GM13976 (cell line): ENCODE measurements around the gene MAP3K14.

Experiments
- DNase-seq: peaks from one replicate; pipeline ENCODE4 v3.0.0; 2012; ENCODE audit warnings: low spot score
- in situ Hi-C: fragments of 300-500 bp; cut with MboI; formaldehyde crosslinking; loops from one replicate; pipeline ENCODE4 v1.12.0; 2022; ENCODE audit warnings: low sequenced_read_pairs, mixed read lengths, inconsistent platforms; ENCODE audit not compliant: unreplicated experiment
- TF ChIP-seq, protein P1 (sequence below): IDR thresholded peaks from 2 replicates; pipeline ENCODE4 v1.5.1; 2012; ENCODE audit warnings: borderline replicate concordance, mild to moderate bottlenecking; ENCODE audit not compliant: insufficient read depth; ENCODE audit errors: extremely low read depth, missing control alignments, control extremely low read depth

Gene MAP3K14

DNA sequence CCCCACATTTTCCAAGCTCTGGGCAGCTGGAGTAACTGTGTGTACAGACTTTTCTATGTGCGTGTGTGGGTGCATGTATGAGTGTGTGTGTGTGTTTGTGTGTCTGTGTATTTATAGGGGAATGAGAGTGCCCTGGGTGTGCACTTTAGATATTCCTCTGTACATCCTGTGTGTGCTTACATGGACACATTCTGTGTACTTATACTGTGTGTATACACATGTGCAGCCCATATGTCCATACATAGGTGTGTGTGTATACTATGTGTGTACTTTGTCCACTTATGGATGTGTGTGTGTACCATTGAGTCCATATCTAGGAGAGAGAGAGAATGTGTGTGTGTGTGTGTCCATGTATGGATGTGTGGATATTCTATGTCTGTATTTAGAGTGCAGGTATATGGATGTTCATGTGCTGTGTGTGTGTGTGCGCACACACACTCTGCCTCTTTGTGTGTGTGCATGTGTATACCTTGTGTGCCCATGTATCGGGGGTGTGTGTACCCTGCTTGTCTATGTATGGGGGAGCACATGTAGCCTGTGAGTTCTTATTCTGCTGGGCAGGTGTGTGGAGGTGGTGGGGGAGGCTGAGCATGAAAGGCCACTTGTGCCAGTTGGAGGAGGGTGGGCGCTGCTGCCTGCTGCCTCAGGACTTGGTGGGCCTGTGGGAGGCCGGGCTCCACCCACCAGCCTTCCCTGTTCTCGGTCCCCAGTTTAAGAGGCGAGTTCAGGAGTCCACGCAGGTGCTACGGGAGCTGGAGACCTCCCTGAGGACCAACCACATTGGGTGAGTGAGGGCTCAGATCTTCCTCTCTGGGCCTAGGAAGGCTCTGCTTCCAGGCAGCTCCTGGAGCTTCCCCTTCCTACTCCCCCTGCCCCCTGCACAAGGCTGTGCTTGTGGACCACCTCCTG lies 84.1 kb downstream of the MAP3K14 start:
- TF ChIP-seq, protein P1, sequence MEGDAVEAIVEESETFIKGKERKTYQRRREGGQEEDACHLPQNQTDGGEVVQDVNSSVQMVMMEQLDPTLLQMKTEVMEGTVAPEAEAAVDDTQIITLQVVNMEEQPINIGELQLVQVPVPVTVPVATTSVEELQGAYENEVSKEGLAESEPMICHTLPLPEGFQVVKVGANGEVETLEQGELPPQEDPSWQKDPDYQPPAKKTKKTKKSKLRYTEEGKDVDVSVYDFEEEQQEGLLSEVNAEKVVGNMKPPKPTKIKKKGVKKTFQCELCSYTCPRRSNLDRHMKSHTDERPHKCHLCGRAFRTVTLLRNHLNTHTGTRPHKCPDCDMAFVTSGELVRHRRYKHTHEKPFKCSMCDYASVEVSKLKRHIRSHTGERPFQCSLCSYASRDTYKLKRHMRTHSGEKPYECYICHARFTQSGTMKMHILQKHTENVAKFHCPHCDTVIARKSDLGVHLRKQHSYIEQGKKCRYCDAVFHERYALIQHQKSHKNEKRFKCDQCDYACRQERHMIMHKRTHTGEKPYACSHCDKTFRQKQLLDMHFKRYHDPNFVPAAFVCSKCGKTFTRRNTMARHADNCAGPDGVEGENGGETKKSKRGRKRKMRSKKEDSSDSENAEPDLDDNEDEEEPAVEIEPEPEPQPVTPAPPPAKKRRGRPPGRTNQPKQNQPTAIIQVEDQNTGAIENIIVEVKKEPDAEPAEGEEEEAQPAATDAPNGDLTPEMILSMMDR, result no peak
- in situ Hi-C loops, result no loop called here

DNA sequence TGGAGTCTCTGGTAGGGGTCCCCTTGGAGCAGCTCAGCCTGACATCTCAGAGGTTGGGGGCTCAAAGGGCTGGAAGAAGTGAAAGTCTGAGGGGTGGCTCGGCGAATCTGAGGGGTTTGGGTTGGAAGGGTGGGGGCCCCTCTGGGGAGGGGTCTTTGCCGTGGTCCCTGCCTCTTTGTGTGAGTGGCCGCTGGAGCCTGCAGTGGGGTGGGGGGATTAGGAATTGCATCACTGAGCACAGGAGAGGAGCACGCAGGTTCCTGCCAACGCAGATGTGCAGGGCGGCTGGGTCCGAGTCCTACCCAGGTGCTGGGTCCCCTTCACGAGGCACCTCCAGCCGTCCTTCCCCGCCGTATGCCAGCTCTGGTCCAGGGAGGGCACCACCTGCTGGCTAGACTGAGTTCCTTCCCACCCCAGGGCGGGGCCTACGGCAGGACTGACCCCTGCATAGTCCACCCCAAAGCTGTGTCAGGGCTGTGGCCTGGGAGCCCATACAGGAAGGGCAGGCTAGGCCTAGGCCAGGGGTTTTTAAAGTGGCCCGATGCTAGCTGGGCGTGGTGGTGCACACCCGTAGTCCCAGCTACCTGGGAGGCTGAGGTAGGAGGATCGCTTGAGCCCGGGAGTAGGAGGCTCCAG lies 85.2 kb downstream of the MAP3K14 start:
- in situ Hi-C loops, result no loop called here
- no peak for DNase-seq
- TF ChIP-seq, protein P1, result no peak

More for the DNA sequence above, 84.1 kb downstream of the MAP3K14 start:
- no peak for DNase-seq

DNA sequence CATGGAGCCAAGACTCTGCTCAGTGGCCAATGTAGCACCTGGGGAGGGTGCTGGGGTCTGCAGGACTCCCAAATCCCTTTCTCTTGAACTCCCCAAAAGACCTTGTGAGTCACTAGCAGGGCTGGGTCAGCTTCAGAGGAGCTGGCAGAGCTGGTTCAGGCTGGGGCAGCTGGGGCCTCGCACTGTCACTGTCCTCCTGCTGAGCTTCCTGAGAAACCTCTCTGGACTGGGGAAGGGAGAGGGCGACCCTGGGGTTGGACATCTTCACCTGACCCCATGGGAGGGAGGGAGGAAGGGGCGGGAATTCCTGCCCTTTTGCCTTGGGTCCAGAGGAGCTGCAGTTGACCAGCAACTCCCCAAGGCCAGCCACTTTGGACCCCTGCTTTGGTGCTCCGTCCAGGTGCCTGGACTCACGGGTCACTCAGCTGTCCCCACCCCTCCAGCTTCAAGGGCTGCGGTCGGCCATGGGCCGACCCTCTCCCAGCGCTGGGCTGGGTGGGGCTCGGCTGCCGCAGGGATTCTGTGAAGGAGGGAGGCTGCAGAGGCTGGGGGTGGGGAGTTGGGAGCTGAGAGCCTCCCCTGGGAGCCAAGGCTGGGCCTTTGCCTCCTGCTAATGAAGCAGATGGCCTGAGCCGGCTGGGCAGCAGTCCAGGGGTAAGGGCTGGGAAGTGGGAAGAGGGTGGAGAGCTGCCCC lies 85.9 kb downstream of the MAP3K14 start:
- TF ChIP-seq, protein P1, result no peak
- DNase-seq, result no peak
- in situ Hi-C loops, result no loop called here

DNA sequence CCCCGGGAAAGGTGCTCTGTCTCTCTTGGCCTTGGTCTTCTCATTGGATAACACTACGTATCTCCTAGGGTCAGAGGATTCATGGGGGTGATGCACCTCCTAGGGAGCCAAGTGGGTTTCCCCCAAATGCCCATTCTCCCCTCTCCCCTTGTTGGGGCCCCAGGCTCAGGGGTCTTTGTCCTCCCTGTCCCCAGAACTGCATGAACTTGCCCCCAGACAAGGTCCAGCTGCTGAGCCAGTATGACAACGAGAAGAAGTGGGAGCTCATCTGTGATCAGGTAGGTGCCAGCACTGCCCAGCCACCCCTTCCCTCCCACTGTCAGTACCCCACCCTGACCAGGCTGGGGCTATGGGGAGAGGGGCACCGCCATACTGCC lies 86.4 kb downstream of the MAP3K14 start:
- no peak for DNase-seq
- TF ChIP-seq, protein P1, result no peak
- in situ Hi-C loops, result no loop called here

DNA sequence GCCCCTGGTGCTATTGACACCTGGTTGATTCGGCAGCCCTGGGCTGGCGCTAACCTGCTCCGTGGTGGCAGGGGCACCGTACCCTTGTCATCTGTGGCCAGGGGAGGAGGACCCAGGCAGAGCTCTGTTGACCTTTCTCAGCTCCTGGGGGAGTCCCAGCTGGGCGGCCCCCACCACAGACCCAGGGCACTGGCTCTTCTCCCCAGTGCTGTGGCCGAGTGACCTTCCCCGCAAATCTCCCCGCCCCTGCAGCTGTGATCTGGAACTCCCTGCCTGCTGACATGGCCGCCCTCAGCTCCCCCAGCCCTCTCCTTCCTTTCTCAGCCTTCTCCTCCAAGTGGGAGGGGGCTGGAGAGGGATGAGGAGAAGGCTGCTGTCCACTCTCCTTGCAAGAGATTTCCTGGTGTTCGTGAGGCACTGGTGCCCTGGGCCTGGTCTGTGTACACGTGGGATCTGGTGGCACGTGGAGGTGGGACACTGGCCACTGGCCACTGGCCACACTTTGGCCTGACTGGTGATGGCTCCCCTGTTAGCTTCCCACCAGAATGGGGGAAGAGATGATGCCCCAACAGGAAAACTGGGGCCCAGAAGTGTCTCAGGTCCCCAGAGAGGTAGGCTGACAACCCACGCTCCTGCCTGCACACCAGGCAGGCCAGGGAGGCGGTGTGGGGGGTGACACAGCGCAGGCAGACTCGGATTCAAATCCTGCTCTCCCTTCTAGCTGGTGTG lies 87.0 kb downstream of the MAP3K14 start:
- peak; percentile 78 for DNase-seq
- in situ Hi-C loops, result no loop called here
- TF ChIP-seq, protein P1, result no peak
